Transverse colon (tissue), 4 donors: ENCODE measurements around the gene OPTC. TPM values are rescaled to one million over a fixed set of nuclear protein-coding genes. Genes with fewer than 3 reads are reported as not detected.
A peak's percentile ranks its signal among the peaks of the same experiment; 100 is the strongest.

Source experiments
- DNase-seq: peaks from one replicate; pipeline ENCODE4 v3.0.0-alpha.2; 2019
- H3K27ac ChIP-seq, 4 donors: fragments of 200-600 bp; sonication (generic); 2 replicates each; pipeline ENCODE4 v1.5.1; 2016 to 2018; ENCODE audit warnings: inconsistent platforms in 4 of 4
- H3K27me3 ChIP-seq: fragments of 200-600 bp; sonication (generic); 2 replicates; pipeline ENCODE4 v1.5.1; 2017; ENCODE audit warnings: inconsistent platforms
- H3K36me3 ChIP-seq, 4 donors: fragments of 200-600 bp; sonication (generic); 2 replicates each; pipeline ENCODE4 v1.5.1; 2017 to 2019; ENCODE audit warnings: inconsistent platforms in 4 of 4
- H3K4me1 ChIP-seq, 4 donors: fragments of 200-600 bp; sonication (generic); 2 replicates each; pipeline ENCODE4 v1.5.1; 2017 to 2020; ENCODE audit warnings: inconsistent platforms in 4 of 4
- H3K4me3 ChIP-seq, 4 donors: fragments of 200-600 bp; sonication (generic); 1 replicate in 1 of 4; 2 replicates in 3 of 4; pipeline versions ENCODE4 v1.5.1 to v1.6.1; 2017 to 2019; ENCODE audit warnings: inconsistent platforms in 4 of 4
- H3K9me3 ChIP-seq, 2 donors: fragments of 200-600 bp; sonication (generic); 2 replicates each; pipeline ENCODE4 v1.5.1; 2017 to 2019; ENCODE audit warnings: inconsistent platforms in 2 of 2
- EP300 ChIP-seq: sonication (generic); formaldehyde crosslinking; IDR thresholded peaks from one replicate; pipeline ENCODE4 v1.6.1; 2017; ENCODE audit warnings: antibody characterized with exemption, low read depth
- POLR2A ChIP-seq: fragments of 450-650 bp; IDR thresholded peaks from one replicate; pipeline ENCODE4 v1.6.1; 2016; ENCODE audit warnings: antibody characterized with exemption, mild to moderate bottlenecking, moderate library complexity
- POLR2AphosphoS5 ChIP-seq, 3 donors: sonication (generic); formaldehyde crosslinking; IDR thresholded peaks; one replicate each; pipeline ENCODE4 v1.6.1; 2016; ENCODE audit warnings: antibody characterized with exemption in 3 of 3
- WGBS, 2 donors: methylation state at CpG; one replicate each; pipeline ENCODE4 v1.1.5; 2018; ENCODE audit warnings: low coverage in 1 of 2; 5-methylcytosine and 5-hydroxymethylcytosine counted together
- in situ Hi-C, 4 donors: fragments of 200-750 bp; cut with MboI; loops; one replicate each; pipeline versions ENCODE4 v1.15.0 to v1.15.1; 2017; ENCODE audit warnings: low sequenced_read_pairs in 3 of 4, low pct_ligation_motif_present in 1 of 4, low pct_unique_long_range_greater_than_20kb in 1 of 4
- intact Hi-C: fragments of 100-400 bp; cut with DNase I; formaldehyde crosslinking; loops from one replicate; pipeline ENCODE4 v1.15.1; 2023; ENCODE audit warnings: low total_unique reads
- total RNA-seq, 4 donors: library from RNA; depleted of rRNA; stranded (reverse); fragments of >200 nt; gene quantifications; one replicate each; pipeline ENCODE4 v1.1.0, GENCODE V29; 2016
- TF ChIP-seq, protein P1 (sequence below), 5 experiments: fragments of 200-600 bp in 3 of 5; fragments of 450-650 bp in 2 of 5; sonication (generic) in 3 of 5; IDR thresholded peaks; 1 replicate in 2 of 5; 2 replicates in 3 of 5; pipeline ENCODE4 v1.5.1; 2016 to 2017; ENCODE audit warnings: antibody characterized with exemption in 5 of 5, inconsistent platforms in 3 of 5, mild to moderate bottlenecking in 2 of 5, moderate library complexity in 1 of 5

Gene OPTC
- total RNA-seq, 4 donors from 2014 or later = not detected

DNA sequence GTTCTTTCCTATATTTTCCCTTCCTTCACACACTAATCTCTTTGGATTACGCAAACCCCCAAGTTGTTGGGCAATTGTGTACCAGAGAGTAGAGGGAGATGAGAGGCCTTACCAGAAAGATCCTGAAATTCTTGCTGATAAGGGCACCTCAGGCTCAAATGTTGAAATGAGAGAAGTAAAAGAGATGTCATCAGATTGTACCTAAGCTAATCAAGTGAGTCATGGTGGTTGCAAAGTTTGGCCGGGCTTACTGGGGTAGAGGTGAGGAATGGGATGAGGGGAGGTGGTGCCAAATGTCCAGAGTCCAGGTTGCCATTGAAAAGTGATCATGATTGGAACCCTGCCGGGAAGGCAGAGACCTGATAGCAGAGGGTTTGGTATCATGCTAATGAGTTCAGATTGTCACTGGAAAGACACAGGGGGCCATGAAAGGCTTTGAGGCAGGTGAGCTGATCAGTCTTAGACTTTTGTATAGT lies 43.1 kb downstream of the OPTC start:
- intact Hi-C loops (no loop called here), in situ Hi-C loops (no loop called here)
- Histone ChIP-seq H3K27ac (peak overlapping the region; percentile 18 to 86 (median 77)), H3K4me3 (no peak overlapping the region), H3K9me3 (no peaks in the 10 kb centered on the region), H3K27me3 (no peaks in the 10 kb centered on the region), H3K36me3 (no peaks in the 10 kb centered on the region), H3K4me1 (peaks cover 0 to 9% (median 4%) of the 10 kb centered on the region in 4 donors)
- 63 to 70% methylated on average over 3 of the region's 3 CpGs for WGBS, 2 donors
- peak; percentile 23 for DNase-seq
- no peak for TF ChIP-seq POLR2A
- TF ChIP-seq, protein P1, sequence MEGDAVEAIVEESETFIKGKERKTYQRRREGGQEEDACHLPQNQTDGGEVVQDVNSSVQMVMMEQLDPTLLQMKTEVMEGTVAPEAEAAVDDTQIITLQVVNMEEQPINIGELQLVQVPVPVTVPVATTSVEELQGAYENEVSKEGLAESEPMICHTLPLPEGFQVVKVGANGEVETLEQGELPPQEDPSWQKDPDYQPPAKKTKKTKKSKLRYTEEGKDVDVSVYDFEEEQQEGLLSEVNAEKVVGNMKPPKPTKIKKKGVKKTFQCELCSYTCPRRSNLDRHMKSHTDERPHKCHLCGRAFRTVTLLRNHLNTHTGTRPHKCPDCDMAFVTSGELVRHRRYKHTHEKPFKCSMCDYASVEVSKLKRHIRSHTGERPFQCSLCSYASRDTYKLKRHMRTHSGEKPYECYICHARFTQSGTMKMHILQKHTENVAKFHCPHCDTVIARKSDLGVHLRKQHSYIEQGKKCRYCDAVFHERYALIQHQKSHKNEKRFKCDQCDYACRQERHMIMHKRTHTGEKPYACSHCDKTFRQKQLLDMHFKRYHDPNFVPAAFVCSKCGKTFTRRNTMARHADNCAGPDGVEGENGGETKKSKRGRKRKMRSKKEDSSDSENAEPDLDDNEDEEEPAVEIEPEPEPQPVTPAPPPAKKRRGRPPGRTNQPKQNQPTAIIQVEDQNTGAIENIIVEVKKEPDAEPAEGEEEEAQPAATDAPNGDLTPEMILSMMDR (IDR thresholded peaks at IDR 0.05) = no peak
- TF ChIP-seq POLR2AphosphoS5 (IDR thresholded peaks at IDR 0.05) = no peak
- no peak for TF ChIP-seq EP300

DNA sequence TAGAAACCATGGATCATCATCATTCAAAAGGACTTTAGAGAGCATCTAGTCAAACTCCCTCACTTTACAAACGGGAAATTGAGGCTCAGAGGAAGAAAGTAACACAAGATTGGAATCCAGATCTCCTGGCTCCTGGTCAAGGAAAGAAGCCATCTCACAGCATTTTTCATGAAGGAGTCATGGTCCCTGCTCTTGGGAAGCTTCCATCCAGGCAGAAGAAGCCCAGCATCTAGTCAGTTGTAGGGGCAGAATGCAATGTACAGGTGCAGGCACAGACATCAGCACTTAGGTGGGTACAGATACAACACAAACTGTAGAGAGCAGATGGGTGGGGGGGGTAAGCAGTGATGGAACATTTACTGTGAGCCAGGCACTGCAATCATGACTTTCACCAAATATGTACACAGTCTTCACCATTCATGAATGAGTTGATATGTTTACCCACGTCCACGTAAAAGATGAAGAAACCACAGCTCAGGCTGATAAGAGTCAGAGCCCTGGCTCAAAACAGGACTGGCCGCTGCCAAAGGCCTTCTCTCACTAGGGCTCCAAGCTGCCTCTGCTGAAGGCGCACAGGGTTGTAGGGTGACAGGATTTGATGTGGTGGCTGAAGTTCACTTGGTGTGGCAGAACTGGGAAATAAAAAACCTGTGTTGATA lies 44.0 kb downstream of the OPTC start:
- 46% methylated on average over 5 of the region's 5 CpGs; no CpG with 5 or more reads in 1 of the 2 donors for WGBS, 2 donors
- H3K4me1 ChIP-seq = peaks cover 0 to 9% (median 4%) of the 10 kb centered on the region in 4 donors
- H3K36me3 ChIP-seq = no peaks in the 10 kb centered on the region
- no peaks in the 10 kb centered on the region for H3K9me3 ChIP-seq
- H3K4me3 ChIP-seq = no peak overlapping the region
- in situ Hi-C loops (no loop called here), intact Hi-C loops (no loop called here)
- peak overlapping the region; percentile 18 to 86 (median 77) for H3K27ac ChIP-seq
- no peak for DNase-seq
- TF ChIP-seq POLR2AphosphoS5 (IDR thresholded peaks at IDR 0.05) (no peak), POLR2A (no peak), EP300 (no peak)
- TF ChIP-seq, protein P1 (IDR thresholded peaks at IDR 0.05) = no peak
- H3K27me3 ChIP-seq = no peaks in the 10 kb centered on the region

DNA sequence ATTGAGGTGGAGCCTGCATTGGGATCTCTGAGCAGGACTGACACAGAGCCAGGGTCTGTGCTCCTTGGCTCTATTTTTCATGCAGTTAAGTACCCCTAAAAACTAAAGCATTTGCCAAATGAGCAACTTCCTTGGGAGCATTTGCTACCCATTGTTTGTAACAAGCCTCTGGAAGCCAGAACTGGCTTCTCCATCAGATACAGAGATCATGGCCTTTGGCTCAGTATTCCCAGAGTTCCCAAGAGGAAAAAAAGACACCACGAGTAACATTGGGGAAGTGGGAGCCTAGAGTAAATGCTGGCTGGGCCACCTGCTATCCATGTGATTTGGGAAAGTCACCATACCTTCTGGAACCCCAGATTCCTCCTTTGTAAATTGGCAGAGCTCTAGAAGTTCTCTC lies 44.8 kb downstream of the OPTC start:
- in situ Hi-C loops (no loop called here), intact Hi-C loops (no loop called here)
- TF ChIP-seq EP300 = no peak
- TF ChIP-seq, protein P1 (IDR thresholded peaks at IDR 0.05) = no peak
- TF ChIP-seq POLR2AphosphoS5 (IDR thresholded peaks at IDR 0.05) = no peak
- no peak for TF ChIP-seq POLR2A
- Histone ChIP-seq H3K4me1 (peaks cover 0 to 9% (median 4%) of the 10 kb centered on the region in 4 donors), H3K27me3 (no peaks in the 10 kb centered on the region), H3K36me3 (no peaks in the 10 kb centered on the region), H3K9me3 (no peaks in the 10 kb centered on the region), H3K27ac (peak overlapping the region in 3 of 4 donors; percentile 70 to 86 (median 84)), H3K4me3 (no peak overlapping the region)
- DNase-seq = no peak
- WGBS, 2 donors = 57% methylated on average over 1 of the region's 1 CpG; no CpG with 5 or more reads in 1 of the 2 donors

DNA sequence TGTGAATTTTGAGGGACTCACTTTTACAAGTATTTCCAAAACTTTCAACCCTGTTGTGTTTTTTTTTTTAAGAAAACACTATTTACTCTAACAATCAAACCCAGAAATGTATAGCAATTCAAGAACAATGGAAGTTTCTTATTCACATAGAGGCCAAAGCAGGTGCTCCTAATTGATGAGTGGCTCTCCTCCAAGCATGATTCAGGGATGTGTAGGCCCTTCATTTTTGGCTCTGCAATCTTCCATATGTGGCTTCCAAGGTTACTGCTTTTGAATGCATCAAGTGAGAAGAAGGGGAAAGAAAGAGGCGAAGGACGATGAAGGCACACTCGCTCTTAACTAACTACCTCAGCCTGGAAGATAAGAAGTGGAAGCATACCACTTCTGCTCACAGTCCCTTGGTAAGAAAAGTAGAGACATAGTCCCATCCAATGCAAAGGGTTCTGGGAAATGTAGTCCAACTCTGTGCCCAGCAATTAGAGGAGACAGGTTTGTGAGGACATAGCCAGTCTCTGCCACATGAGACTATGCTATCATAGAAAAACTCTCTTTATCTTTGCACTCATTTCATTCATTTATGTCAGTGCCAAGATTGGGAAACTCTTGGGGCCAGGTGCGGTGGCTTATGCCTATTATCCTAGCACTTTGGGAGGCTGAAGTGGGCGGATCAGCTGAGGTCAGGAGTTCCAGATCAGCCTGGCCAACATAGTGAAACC lies 46.0 kb downstream of the OPTC start:
- TF ChIP-seq EP300 = no peak
- TF ChIP-seq, protein P1 (IDR thresholded peaks at IDR 0.05) = no peak
- no peak for TF ChIP-seq POLR2AphosphoS5 (IDR thresholded peaks at IDR 0.05)
- TF ChIP-seq POLR2A = no peak
- no peaks in the 10 kb centered on the region for H3K27me3 ChIP-seq
- no peak overlapping the region for H3K27ac ChIP-seq
- H3K9me3 ChIP-seq = no peaks in the 10 kb centered on the region
- DNase-seq = no peak
- H3K4me1 ChIP-seq = peaks cover 0 to 7% (median 2%) of the 10 kb centered on the region in 4 donors
- 90 to 100% methylated on average over 3 to 5 of the region's 5 CpGs for WGBS, 2 donors
- no peaks in the 10 kb centered on the region for H3K36me3 ChIP-seq
- intact Hi-C loops (no loop called here), in situ Hi-C loops (no loop called here)
- no peak overlapping the region for H3K4me3 ChIP-seq
